K562 (cell line): ENCODE data around the gene TIMM9. TPM values are rescaled to one million over a fixed set of nuclear protein-coding genes. Genes with fewer than 3 reads are reported as not detected.

ENCODE experiments used
- CTBP1 ChIP-seq: fragments of 450-650 bp; IDR thresholded peaks from 2 replicates; pipeline ENCODE4 v1.6.1; 2016; ENCODE audit warnings: borderline replicate concordance
- KLF6 ChIP-seq: fragments of 250-450 bp; sonication (Bioruptor Pico); IDR thresholded peaks from 2 replicates; pipeline ENCODE4 v1.4.0; 2020; ENCODE audit warnings: mild to moderate bottlenecking, moderate library complexity, borderline replicate concordance
- MYC ChIP-seq, 2 experiments: fragments of 250-450 bp in 1 of 2; sonication (Bioruptor Pico) in 1 of 2; IDR thresholded peaks; 2 replicates each; pipeline versions ENCODE4 v1.5.1 to v1.6.1; 2012 to 2021; ENCODE audit warnings: low read depth in 2 of 2, borderline replicate concordance in 1 of 2, improper control_type of control experiment in 1 of 2, low read length in 1 of 2, mild to moderate bottlenecking in 1 of 2, moderate library complexity in 1 of 2
- NONO ChIP-seq, 2 experiments: fragments of 200-400 bp in 1 of 2; fragments of 450-650 bp in 1 of 2; formaldehyde crosslinking in 1 of 2; IDR thresholded peaks; 2 replicates each; pipeline ENCODE4 v1.6.1; 2017; ENCODE audit warnings: low read depth in 2 of 2, mild to moderate bottlenecking in 2 of 2, moderate library complexity in 2 of 2, low read length in 1 of 2
- PHF8 ChIP-seq: fragments of 200-600 bp; sonication (generic); IDR thresholded peaks from 2 replicates; pipeline ENCODE4 v1.6.1; 2012; ENCODE audit warnings: mixed run types, mild to moderate bottlenecking, inconsistent platforms, low read length, moderate library complexity, borderline replicate concordance
- POLR2H ChIP-seq: IDR thresholded peaks from 2 replicates; pipeline ENCODE4 v1.6.1; 2016; ENCODE audit warnings: missing genetic modification characterization, low read depth, mild to moderate bottlenecking, control low read depth, missing compliant biosample characterization, moderate library complexity
- TGIF2 ChIP-seq: sonication (generic); formaldehyde crosslinking; IDR thresholded peaks from 2 replicates; pipeline ENCODE4 v1.8.1; 2022; ENCODE audit warnings: mild to moderate bottlenecking, missing genetic modification reagents, moderate library complexity
- YY1 ChIP-seq, 3 experiments: IDR thresholded peaks; 2 replicates each; pipeline ENCODE4 v1.6.1; 2011; ENCODE audit warnings: low read length in 2 of 3, mild to moderate bottlenecking in 2 of 3, moderate library complexity in 2 of 3, borderline replicate concordance in 1 of 3, control low read depth in 1 of 3, low read depth in 1 of 3; ENCODE audit not compliant: insufficient read depth in 3 of 3, insufficient replicate concordance in 2 of 3, control insufficient read depth in 1 of 3, insufficient read length in 1 of 3; ENCODE audit errors: extremely low read depth in 1 of 3
- ZNF184 ChIP-seq: sonication (generic); formaldehyde crosslinking; IDR thresholded peaks from 2 replicates; pipeline ENCODE4 v1.5.0; 2020; ENCODE audit warnings: missing genetic modification reagents
- ZNF282 ChIP-seq: sonication (generic); formaldehyde crosslinking; IDR thresholded peaks from 2 replicates; pipeline ENCODE4 v1.8.1; 2023; ENCODE audit warnings: missing genetic modification reagents
- polyA plus RNA-seq, 8 experiments: library from polyadenylated mRNA; depleted of rRNA in 4 of 8; stranded (reverse) in 5 of 8; unstranded in 3 of 8; fragments of >200 nt; fragmentation: Nextera tagmentation in 2 of 8; fragmentation: Illumina TruSeq in 1 of 8; extraction: Ambion mirVana in 2 of 8; extraction: Trizol in 1 of 8; gene quantifications; 2 replicates each; pipeline versions ENCODE4 v1.2.1 to v1.2.3, GENCODE V29; 2011 to 2014; ENCODE audit warnings: inconsistent platforms in 1 of 8, missing spikeins in 1 of 8
- total RNA-seq, 7 experiments: library from RNA; depleted of rRNA in 6 of 7; stranded (reverse); fragments of >200 nt in 6 of 7; fragmentation: Illumina TruSeq in 2 of 7; extraction: Trizol in 2 of 7; gene quantifications; 2 replicates each; pipeline versions ENCODE4 v1.2.1 to v1.2.3, GENCODE V29; 2011 to 2021; ENCODE audit warnings: low replicate concordance in 1 of 7
- TF ChIP-seq, protein P1 (sequence below), 2 experiments: fragments of 450-650 bp; conservative IDR thresholded peaks; 2 replicates each; pipeline ENCODE4 v1.6.1; 2017; ENCODE audit warnings: mild to moderate bottlenecking in 2 of 2, moderate library complexity in 2 of 2
- TF ChIP-seq, protein P2 (sequence below): fragments of 250-450 bp; sonication (Bioruptor Pico); IDR thresholded peaks from 2 replicates; pipeline ENCODE4 v1.5.0; 2020; ENCODE audit warnings: mild to moderate bottlenecking
- TF ChIP-seq, protein P3 (sequence below), 2 experiments: IDR thresholded peaks; 2 replicates each; pipeline ENCODE4 v1.6.1; 2012; ENCODE audit warnings: improper control_type of control experiment in 2 of 2, low read depth in 2 of 2, low read length in 2 of 2, borderline replicate concordance in 1 of 2
- TF ChIP-seq, protein P4 (sequence below), 2 experiments: fragments of 150-350 bp in 1 of 2; IDR thresholded peaks; 2 replicates each; pipeline ENCODE4 v1.6.1; 2012 to 2016; ENCODE audit warnings: low read depth in 2 of 2, low read length in 2 of 2, mild to moderate bottlenecking in 1 of 2, moderate library complexity in 1 of 2

Gene TIMM9
- total and polyA plus RNA-seq, 9 of the 15 experiments (the other 6 are each of a cell fraction or from before 2014, with no cell fraction given), result 28.0 to 101 (median 54.3) TPM

DNA sequence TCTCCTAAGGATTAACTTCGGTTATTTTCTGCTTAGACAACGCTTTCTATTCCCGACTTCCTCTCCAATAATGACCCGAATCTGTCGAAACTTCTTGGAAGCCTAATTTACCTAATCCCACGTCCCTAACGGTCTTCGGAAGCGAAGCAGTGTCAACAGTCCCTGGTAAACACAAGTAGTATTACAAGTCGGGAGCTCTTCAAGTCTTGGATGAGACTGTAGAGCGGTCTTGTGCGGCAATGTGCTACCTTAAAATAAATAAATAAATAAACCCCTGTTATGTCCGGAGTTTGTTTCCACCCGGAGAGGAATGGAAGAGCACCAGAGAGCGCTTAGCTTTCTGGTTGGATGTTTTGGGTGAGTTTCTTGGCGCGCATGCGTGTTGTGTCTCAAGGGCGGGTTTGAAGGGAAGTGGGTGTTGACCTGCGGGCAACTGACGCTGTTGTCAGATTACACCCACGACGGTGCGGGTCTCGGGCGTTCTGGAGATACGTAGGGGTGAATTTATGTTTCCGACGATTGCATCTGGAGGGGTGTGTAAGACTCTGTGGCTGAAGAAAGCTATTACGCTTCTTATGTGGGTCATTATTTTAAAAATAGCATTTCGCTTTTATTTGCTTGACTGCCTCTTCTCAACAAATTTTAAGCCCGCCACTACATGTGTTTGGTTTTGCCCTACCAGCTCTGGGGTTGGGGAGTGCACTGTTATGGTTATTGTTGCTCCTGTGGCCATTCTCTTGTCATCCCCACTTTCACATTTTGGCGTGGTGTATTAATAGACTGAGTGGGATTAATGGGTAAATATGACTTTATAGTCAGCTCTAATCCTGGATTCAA is at the start of gene TIMM9, which contains the start of gene KIAA0586 (continued):
- TF ChIP-seq, protein P1, sequence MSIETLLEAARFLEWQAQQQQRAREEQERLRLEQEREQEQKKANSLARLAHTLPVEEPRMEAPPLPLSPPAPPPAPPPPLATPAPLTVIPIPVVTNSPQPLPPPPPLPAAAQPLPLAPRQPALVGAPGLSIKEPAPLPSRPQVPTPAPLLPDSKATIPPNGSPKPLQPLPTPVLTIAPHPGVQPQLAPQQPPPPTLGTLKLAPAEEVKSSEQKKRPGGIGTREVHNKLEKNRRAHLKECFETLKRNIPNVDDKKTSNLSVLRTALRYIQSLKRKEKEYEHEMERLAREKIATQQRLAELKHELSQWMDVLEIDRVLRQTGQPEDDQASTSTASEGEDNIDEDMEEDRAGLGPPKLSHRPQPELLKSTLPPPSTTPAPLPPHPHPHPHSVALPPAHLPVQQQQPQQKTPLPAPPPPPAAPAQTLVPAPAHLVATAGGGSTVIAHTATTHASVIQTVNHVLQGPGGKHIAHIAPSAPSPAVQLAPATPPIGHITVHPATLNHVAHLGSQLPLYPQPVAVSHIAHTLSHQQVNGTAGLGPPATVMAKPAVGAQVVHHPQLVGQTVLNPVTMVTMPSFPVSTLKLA (conservative IDR thresholded peaks at IDR 0.05), result peak; percentile 80 to 90
- TF ChIP-seq KLF6, result no peak
- TF ChIP-seq, protein P2, sequence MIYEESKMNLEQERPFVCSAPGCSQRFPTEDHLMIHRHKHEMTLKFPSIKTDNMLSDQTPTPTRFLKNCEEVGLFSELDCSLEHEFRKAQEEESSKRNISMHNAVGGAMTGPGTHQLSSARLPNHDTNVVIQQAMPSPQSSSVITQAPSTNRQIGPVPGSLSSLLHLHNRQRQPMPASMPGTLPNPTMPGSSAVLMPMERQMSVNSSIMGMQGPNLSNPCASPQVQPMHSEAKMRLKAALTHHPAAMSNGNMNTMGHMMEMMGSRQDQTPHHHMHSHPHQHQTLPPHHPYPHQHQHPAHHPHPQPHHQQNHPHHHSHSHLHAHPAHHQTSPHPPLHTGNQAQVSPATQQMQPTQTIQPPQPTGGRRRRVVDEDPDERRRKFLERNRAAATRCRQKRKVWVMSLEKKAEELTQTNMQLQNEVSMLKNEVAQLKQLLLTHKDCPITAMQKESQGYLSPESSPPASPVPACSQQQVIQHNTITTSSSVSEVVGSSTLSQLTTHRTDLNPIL (CRISPR knock-in tag), result no peak
- 0 out of 2 replicates have a peak, but pooled peaks have one; percentile 20 for TF ChIP-seq CTBP1
- TF ChIP-seq ZNF282 (CRISPR knock-in tag), result no peak
- TF ChIP-seq POLR2H, result peak; percentile 84
- TF ChIP-seq, protein P3, sequence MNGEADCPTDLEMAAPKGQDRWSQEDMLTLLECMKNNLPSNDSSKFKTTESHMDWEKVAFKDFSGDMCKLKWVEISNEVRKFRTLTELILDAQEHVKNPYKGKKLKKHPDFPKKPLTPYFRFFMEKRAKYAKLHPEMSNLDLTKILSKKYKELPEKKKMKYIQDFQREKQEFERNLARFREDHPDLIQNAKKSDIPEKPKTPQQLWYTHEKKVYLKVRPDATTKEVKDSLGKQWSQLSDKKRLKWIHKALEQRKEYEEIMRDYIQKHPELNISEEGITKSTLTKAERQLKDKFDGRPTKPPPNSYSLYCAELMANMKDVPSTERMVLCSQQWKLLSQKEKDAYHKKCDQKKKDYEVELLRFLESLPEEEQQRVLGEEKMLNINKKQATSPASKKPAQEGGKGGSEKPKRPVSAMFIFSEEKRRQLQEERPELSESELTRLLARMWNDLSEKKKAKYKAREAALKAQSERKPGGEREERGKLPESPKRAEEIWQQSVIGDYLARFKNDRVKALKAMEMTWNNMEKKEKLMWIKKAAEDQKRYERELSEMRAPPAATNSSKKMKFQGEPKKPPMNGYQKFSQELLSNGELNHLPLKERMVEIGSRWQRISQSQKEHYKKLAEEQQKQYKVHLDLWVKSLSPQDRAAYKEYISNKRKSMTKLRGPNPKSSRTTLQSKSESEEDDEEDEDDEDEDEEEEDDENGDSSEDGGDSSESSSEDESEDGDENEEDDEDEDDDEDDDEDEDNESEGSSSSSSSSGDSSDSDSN (IDR thresholded peaks at IDR 0.05; ENCODE audit: borderline replicate concordance in 1 of 2, low read depth in 2 of 2, low read length in 2 of 2), result peak in 1 of 2 experiments; percentile 18; a peak in 1 of 4 replicates
- TF ChIP-seq ZNF184 (CRISPR knock-in tag), result no peak
- no peak; the same call in 1 of the 2 replicates for TF ChIP-seq MYC (IDR thresholded peaks at IDR 0.05; ENCODE audit: low read depth, low read length)
- peak; percentile 58; the same call in 1 of the 2 replicates for TF ChIP-seq MYC (CRISPR knock-in tag; IDR thresholded peaks at IDR 0.05; ENCODE audit: borderline replicate concordance, low read depth)
- peak; percentile 44; the same call in 1 of the 2 replicates for TF ChIP-seq PHF8
- peak in 1 of 3 experiments; percentile 57 for TF ChIP-seq YY1 (IDR thresholded peaks at IDR 0.05; ENCODE audit: borderline replicate concordance in 1 of 3, control insufficient read depth in 1 of 3, extremely low read depth in 1 of 3, insufficient read depth in 3 of 3, insufficient read length in 1 of 3, insufficient replicate concordance in 2 of 3, low read depth in 1 of 3, low read length in 2 of 3)
- peak in 1 of 2 experiments; percentile 94; a peak in 2 of 4 replicates for TF ChIP-seq NONO (IDR thresholded peaks at IDR 0.05; ENCODE audit: low read depth in 2 of 2, low read length in 1 of 2)
- TF ChIP-seq TGIF2 (CRISPR knock-in tag), result peak; percentile 81; the same call in 1 of the 2 replicates
- TF ChIP-seq, protein P4, sequence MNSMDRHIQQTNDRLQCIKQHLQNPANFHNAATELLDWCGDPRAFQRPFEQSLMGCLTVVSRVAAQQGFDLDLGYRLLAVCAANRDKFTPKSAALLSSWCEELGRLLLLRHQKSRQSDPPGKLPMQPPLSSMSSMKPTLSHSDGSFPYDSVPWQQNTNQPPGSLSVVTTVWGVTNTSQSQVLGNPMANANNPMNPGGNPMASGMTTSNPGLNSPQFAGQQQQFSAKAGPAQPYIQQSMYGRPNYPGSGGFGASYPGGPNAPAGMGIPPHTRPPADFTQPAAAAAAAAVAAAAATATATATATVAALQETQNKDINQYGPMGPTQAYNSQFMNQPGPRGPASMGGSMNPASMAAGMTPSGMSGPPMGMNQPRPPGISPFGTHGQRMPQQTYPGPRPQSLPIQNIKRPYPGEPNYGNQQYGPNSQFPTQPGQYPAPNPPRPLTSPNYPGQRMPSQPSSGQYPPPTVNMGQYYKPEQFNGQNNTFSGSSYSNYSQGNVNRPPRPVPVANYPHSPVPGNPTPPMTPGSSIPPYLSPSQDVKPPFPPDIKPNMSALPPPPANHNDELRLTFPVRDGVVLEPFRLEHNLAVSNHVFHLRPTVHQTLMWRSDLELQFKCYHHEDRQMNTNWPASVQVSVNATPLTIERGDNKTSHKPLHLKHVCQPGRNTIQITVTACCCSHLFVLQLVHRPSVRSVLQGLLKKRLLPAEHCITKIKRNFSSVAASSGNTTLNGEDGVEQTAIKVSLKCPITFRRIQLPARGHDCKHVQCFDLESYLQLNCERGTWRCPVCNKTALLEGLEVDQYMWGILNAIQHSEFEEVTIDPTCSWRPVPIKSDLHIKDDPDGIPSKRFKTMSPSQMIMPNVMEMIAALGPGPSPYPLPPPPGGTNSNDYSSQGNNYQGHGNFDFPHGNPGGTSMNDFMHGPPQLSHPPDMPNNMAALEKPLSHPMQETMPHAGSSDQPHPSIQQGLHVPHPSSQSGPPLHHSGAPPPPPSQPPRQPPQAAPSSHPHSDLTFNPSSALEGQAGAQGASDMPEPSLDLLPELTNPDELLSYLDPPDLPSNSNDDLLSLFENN (IDR thresholded peaks at IDR 0.05; ENCODE audit: low read depth in 2 of 2, low read length in 2 of 2), result peak in 1 of 2 experiments; percentile 52; a peak in 1 of 4 replicates
